ENCODE data around the gene PDE4D.
"Not testable (repeated sequence)": the region's sequence is repeated elsewhere in the genome, so short reads cannot be mapped to it uniquely, and the experiment has no call there.

The PDE4D gene

DNA sequence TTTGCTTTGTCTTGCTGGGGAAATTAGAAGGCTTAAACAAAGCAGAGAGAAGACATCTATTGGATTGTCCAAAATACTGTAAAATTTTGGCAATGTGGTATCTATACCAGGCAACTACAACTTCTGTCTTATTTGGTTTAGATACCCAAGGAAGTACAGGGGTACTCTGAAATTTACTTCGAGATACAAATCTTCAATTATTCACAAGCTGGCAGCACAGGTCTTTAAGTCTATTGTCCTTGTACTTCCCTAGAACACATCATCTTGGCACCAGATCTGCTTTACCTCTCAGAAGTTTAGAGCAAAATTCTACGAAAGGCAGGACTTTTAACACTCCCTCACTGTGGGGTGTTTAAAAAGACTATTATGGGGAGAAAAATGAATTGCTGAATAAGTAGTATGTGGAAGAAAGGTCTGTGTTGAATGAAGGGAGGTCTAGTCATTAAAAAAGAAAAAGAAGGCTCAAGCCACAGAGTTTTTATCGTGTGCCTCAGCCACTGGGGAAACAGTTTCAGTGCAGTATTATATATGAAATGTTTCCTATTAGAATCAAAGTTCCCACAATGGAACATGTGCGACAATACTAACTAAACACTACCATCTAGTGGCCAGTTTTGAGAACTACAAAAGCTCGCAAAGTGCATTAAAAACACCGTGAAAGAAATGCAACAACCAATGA, 93.7 kb downstream of the PDE4D start:
- no peak for DNase-seq (ENCODE audit: low read depth, low spot score)

DNA sequence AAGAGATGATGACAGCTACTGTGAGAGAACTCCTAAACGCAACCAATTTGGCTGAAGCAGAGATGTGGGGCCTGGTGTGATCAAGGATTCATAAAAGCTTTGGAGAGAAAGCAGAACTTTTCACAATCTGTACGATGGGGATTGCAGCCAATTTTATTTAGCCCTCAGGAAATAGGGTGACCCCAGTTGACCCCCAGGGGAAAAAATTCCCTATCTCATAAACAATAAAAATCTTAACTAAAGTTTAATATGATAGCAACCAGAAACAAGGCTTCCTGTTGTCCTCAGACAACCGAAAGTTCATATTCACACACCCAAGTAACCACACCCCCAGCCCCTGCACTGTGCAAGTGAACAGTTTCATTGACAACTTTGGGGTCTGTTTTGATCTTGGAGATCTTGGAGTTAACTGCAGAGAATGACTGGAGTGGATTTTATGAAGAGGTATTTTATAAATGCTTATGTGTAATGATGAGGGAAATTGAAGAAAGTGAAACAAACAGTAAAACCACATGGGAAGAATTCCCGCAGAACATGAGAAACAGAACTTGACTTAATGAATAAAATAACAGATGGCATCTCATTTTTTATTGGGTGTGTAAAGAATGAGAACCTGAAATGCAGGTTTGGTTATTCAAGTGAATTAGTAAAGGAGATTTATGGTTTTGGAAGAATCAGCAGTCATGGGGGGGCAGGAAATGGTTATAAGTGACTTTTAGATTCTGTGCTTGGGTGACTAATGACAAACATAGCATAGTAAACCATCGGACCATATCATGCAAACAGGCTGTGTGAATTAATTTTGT, 94.5 kb downstream of the PDE4D start:
- no peak for DNase-seq (ENCODE audit: low read depth, low spot score)

DNA sequence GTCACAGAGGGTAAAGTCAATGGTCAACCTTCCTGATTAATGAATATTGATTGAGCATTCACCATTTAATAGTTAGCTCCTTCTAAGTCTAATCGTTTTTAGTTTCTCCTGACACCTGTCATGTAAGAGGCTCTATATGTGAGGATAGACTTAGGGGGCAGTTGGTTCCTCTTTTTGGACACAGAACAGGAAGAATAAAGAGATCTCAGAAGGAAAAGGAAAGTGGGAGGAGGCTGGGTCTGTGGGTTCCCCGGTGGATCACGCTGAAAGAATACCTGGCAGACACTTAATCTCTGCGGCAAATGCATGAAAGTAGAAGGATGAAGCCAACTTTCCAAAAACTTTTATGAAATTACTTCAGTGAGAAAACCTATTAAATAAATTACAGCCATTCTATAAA, 98.4 kb downstream of the PDE4D start:
- DNase-seq (ENCODE audit: low read depth, low spot score): no peak

DNA sequence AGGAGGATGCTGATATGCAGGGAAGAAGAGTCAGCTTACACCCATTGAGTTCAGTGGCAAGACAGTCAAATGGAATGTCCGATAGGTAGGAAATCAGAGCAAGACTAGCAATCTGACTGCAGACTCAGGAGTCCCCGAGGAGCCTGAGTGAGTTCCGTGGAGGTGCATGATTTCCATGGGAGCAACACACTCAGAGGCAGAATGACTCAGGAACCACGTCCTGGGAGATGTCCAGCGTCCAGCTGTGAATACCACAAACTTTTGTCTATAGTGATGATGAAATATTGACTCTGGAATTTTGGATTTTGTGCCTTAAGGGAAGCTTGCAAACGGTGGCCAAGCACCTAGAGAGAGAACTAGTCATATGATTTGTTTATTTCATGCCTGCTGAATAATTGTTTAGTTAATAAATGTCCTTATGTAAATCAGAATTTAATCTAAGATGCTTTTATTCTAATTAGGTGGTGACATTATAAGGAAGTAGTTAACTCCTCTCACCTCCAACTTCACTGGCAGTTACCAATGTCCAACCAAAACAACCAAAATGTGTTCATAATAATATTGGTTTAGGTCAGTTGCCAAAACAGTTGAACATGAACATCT, 100.4 kb downstream of the PDE4D start:
- DNase-seq (ENCODE audit: low read depth, low spot score): no peak

DNA sequence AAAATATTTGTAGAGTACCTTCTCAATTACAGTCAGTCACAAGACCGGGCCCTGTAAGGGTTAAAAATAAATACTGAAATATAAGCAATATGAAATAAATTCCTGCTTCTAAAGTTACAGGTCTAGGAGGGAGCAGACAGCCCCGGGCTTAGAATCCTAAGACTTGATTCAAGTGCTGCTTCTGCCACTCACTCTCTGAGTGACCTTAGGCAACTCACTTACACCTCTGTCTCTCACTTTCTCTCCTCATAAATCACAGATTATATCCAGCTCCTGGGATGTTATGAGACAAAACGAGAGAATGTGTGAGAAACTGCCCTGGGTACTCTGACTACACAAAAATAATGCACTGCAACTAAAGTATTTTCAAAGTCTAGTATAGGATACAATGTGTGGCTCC, 101.9 kb downstream of the PDE4D start:
- DNase-seq (ENCODE audit: low read depth, low spot score): no peak

DNA sequence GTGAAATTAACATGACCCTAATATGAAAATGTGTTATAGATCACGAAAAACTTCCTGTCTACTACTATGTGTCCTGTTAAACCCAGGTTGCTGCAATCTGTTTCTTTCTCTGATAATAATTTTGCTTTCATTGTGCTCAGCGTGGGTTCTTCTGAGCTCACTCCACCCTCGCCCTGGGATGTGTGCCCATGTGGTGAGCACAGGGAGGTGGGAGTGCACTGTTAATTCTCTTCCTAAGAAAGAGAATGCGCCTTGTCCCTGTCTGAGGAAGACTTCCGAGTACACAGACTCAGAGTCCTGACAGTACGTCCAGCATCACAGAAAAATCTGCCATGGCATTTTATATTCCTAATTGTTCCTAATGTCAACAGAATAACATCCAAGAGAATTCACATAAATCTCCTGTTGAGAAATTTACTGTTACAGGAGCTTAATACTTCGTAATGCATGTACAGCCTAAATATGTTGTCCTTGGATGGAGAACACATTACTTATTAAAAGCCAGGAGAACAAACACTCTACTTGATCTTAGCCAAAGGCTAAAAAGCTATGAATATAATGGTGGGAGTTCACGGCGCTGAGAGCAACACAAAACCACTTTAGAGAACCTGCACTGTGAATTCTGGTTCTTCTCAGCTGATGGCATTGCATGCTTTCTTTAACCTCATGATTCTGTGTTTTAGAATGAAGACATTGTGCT, 102.6 kb downstream of the PDE4D start:
- no peak for DNase-seq (ENCODE audit: low read depth, low spot score)

DNA sequence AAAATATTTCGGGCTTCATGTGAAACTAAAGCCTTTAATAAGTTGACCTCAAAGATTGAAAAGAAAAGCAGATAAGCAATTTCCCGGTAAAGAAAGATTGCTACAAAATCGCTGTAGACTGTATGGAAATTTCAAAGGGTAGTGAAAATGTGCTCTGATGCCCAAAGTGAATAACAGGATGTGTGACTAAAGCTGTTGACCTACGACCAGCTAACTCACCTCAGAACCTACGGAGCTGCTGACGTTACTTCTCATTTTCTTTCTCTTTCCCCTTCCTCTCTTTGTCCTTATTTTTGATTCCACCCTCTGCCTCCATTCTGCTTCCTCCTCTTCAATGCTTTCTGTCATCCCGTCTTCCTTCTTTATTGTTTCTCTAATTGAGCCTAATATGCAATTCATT, 103.2 kb downstream of the PDE4D start:
- no peak for DNase-seq (ENCODE audit: low read depth, low spot score)

DNA sequence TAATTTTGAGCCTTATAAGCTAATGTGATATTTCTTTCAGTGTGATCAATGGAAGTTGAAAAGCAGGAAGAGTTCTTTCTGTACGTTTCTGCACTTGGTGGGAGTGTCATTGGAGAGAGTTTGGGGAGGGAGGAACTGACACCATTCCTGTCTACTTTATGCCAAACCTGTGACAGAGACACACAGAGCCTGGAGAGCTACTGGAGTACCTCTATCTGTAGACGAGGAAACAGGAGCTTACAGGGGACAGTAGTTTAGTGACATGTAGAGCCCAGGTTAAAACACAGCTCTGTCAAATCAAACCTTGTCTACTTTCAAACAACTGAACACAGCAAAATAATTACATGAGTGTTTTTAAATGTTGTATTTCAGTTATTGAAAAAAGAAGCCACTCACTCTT, 103.6 kb downstream of the PDE4D start:
- DNase-seq (ENCODE audit: low read depth, low spot score): no peak

DNA sequence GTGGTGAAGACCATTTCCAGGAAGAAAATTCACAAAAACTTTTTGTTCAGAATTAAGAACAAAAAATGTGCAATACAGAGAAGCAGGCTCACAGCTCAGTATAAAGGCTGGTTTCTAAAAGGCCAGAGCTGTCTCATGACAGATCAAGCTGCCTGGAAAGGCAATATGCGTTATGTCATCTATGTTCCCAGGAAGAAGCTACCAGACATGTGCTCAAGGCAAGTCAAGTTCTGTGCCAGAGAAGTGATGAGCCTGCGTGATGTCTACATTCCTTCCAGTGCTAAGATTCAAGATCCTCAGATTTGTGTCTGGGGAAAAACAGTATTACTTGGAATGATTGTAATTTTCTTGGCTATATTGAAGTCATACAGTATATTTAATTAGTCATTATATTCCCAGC, 104.3 kb downstream of the PDE4D start:
- no peak for DNase-seq (ENCODE audit: low read depth, low spot score)

DNA sequence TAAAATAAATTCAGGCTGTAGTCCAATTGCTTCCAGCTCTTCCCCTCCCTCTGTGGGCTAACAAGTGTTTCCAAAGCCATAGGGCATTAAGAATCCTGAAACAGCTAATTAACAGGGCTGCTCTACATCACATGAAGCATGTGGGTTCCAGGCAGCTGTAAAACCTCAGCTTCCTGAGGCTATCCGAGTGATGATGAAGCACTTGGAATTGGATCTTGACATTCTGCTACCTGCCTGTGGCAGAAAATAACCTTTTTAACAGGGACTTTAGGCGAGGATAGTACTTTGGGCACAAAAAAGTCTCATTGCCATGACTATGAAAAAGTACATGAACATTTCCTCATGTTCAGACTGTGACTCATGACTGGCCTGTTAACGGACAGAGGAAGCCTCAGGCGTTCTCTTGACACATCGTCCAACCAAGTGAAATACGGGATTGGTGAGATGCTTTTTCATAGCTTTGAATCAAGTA, 107.2 kb downstream of the PDE4D start:
- DNase-seq (ENCODE audit: low read depth, low spot score): no peak

DNA sequence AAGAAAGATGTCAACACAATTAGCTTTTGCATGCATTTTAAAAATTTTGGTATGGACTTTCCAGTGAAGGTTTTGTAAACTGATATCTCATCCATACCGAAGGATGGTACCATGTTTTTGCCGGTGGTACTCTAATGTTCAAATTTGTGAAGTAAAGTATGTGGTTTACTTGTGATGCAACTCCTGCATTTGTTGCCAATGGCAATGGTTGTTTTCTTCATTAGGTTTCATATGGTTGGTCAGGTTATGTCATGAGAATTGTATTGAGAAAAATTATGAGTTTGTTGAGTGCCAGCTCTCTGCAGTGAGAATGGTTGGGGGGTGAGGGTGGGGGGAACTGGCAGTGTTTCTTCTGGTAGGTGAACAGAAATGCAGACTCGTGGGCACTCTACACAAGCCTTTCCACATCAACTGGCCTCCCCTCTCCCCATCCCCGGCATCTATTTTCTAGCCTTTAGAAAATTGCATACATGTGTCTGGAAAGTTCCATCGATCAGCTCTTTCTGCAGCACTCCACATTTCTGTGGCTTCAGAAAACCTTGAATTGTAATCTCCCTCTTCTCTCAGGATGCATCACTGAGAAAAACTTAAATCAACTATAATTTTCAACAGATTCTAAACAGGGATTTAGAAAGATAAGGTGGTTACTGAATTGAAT, 107.7 kb downstream of the PDE4D start:
- DNase-seq (ENCODE audit: low read depth, low spot score): no peak

DNA sequence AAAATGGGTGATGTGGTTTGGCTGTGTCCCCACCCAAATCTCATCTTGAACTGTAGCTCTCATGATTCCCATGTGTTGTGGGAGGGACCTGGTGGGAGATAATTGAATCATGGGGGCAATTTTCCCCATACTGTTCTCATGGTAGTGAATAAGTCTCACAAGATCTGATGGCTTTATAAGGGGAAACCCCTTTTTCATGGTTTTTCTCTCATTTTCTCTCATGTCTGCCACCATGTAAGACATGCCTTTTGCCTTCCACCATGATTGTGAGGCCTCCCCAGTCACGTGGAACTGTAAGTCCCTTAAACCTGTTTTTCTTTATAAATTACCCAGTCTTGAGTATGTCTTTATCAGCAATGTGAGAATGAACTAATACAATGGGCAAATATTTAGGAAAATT, 108.8 kb downstream of the PDE4D start:
- DNase-seq (ENCODE audit: low read depth, low spot score): not testable (repeated sequence)

DNA sequence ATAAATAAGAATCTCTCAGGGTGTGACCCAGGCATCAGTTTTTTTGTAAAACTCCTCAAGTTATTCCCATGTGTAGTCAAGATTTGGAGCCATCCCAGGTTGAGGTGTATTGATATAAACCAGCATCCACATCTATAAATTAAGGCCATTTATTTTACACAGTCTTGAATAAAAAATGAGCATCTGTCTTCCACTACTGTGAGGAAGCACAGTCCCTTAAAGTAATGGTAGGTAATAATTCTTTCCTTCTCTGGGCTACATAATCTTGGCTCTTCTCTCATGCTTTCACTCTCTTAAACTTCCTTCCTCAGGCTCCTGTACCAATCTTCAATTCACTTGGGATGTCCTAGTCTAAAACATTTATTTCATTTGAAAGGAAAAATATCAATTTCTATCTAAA, 110.3 kb downstream of the PDE4D start:
- no peak for DNase-seq (ENCODE audit: low read depth, low spot score)

DNA sequence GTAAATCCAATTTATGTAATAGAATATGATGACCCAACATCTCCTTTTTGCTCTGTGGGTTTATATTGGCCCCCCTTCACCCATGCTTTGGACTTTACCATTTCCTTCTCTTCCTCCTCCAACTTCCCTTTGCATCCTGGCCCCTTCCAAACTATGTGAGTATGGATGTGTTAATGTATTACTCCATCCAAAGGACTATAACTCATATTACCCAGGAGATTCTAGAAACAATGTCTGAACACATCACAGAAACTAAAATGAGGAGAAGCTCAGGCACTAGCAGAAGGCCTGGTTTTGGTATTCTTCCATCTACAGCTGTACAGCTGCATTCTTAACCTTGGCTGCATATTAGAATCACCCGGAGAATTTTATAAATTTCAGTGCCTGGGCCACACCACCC, 110.7 kb downstream of the PDE4D start:
- no peak for DNase-seq (ENCODE audit: low read depth, low spot score)

DNA sequence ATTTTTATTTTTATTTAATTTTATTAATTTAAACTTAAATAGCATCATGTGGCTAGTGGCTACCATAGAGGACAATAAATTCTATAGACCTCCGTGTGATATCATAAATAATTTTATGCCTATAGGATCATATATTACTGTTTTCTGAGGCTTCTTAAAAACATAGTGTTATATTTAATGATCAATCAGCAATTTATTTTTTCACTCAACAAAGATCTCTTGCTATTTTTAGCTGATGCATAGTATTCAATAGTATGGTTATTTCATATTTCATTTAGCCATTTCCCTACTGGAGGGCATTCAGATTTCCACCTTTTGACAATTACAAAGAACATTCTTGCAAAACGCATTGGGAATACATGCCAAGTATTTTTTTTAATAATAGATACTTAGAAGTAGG, 114.1 kb downstream of the PDE4D start:
- no peak for DNase-seq (ENCODE audit: low read depth, low spot score)

DNA sequence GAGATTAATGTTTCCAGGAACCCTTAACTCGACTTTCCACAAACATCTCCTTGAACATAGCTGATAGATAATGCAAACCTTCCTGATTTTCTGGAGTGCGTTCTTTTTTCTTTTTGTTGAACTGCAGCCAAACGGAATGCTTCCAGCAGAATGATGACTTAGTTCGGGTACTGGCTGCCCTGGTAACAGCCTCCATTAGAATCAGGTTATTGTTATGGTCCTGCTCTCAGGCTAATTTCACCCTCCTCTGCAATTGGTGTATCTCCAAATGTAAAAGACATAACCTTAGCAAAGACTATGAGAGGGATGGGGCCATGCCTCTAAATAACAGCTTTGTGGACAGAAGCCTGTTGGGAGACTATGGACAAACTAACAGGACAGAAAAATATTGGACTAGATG, 116.5 kb downstream of the PDE4D start:
- DNase-seq (ENCODE audit: low read depth, low spot score): no peak

DNA sequence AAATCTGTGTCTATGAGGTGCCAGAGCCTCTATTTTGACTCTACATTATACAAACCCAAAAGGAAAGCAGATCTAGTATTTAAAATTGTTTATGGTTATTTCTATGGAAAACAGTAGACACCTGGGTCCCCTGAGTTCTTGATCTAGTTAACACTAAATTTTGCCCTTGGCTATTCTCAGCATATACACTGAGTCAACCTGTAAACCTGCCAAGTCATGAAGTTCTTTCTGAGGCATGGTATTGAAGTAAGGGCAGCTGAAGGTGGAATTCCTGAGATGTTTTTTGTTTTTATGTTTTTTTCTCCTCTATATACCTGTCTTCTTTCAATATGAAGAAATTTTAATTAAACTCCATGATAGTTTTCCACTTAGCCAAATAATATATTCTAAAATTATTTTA, 120.2 kb downstream of the PDE4D start:
- no peak for DNase-seq (ENCODE audit: low read depth, low spot score)

DNA sequence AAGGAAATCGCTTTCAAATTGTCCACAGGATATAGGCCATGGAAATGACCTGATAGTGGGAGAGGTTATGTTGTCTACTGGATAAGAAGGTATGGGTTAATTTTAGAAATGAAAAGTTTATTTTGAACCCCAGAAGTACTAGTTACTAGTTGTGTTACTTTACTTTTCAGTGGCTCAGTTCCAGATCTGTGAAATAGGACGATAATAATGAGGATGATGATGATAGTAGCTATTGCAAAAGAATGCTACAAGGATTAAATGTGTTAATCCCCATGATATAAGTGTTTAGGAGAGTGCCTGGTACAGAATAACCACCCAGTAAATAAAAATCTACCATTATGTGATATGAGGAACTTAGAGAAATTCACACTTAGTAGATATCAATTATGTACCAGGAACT, 120.8 kb downstream of the PDE4D start:
- DNase-seq (ENCODE audit: low read depth, low spot score): no peak

DNA sequence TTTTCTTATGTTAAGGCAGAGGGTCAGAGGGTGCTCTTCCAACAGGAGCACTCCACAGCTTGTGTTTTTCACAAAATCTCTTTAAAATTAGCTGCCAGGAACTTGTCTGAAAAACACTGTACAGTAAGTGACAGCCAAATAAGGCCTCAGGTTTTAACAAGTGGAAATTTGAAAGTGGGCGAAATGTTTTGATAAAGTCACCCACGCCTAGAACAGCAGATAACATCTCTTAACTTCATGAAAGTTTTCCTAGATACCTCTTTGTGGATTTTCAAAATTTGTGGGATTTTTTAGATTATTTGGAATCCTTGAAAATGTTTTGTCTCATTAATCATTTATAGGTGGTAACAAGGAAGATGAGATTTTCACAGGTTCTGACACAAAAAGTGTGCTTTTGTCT, 121.3 kb downstream of the PDE4D start:
- DNase-seq (ENCODE audit: low read depth, low spot score): no peak

DNA sequence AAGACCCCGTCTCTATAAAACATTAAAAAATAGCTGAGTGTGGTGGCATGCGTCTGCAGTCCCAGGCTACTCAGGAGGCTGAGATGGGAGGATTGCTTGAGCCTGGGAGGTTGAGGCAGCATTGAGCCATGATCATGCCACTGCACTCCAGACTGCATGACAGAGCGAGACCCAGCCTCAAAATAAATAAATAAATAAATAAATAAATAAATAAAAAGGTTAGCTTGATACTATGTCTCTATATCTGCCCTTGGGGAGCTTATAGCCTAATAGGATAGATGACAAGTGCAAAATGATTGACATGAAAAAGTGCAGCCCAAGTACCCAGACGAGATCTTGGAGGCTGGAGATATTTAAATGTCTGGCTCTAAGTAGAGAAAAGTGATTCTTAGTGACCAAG, 122.6 kb downstream of the PDE4D start:
- DNase-seq (ENCODE audit: low read depth, low spot score): no peak

DNA sequence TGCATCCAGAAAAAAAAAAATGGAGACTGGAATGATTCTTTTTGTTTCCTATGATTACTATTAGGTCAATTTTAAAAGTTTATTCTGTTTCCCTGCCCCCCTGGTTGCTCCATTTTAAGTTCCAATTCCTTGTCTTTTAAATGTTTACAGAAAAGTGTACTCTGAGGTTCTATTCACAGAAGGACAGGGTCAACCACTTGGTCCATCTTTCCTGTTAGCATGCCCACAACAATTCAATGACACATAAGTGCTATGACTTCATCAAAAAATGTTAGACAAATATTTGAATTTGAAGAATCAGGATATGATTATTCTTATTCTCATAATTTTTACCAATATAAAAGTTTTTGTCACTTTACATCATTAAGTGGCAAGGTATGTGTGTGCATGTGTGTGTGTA, 123.7 kb downstream of the PDE4D start:
- DNase-seq (ENCODE audit: low read depth, low spot score): no peak

DNA sequence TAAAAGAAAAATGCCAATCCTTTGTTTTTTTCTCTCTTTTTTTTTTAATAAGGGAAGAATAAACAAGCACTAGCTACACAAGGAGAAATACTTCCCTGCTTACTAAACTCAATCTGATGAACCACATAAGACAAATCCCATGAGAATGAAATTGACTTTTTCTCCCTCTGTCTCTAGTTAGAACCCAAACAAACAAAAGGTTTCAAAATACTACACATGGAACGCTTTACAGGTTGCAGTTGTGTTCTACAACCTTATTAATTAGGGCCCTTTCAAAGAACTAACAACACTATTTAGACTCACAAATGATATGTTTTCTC, 124.5 kb downstream of the PDE4D start:
- no peak for DNase-seq (ENCODE audit: low read depth, low spot score)
